ENCODE measurements around the gene MED14.

MED14 gene

GRCh38 chrX:40729598-40730584, 5.5 kb downstream of the MED14 start:
- DNase-seq = no peak

DNA sequence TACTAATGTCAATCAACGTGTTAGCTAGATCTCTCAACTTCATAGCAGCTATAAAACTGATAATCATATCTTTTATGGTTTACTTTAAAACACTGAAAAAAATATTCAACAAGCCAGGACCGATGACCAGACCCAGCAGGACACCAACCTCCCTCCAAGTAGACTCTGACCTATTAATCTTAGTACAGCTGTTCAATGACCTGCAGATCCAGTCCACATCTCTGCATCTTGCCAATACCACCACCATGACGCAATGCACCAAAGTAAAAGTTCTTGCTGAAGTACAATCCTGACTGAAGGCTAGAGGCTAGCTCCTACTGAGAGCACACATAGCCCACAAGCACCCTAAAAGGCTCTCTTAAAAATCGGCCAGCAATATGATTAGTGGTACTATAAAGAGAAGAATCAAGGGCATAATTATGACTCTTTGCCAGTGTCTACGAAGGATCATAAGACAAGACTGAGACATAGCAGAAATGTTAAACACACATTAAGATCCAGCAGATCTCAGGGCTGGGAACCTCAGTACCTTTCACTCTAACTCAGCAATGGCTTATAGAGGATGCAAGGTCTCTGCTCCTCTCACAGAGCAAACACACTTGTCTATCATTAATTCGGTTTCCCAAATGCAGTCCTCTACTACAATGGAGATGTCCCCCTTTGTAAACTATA, 7.6 kb downstream of the MED14 start:
- no peak for DNase-seq

DNA sequence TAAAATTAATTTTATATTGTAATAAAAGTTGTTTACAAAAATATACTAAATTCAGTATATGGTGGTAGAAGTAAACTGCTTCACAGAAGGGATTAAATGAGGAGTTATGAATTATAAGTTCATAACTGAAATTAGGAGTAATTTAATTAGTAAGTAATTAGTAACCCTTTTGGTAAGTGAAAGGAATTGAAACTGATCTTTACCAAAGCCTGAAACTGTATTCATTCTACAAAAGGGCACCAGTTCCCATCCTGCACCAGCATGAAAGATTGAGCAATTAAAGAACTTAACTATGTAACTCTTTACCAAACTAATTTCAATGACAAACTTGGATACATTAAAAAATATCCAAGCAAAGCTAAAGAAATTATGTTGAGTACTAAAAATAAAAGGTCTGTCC, 8.2 kb downstream of the MED14 start:
- no peak for DNase-seq

DNA sequence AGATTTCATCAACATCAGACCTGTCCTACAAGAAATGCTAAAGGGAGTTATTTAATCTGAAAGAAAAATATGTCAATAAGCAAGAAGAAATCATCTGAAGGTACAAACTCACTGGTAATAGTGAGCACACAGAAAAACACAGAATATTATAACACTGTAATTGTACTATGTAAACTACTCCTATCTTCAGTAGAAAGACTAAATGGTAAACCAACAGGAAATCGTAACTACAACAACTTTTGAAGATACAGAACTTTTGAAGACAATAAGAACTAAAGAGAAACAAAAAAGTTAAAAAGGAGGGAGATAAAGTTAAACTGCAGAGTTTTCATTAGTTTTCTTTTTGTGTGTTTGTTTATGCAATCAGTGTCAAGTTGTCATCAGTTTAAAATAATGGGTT, 12.4 kb downstream of the MED14 start:
- no peak for DNase-seq

DNA sequence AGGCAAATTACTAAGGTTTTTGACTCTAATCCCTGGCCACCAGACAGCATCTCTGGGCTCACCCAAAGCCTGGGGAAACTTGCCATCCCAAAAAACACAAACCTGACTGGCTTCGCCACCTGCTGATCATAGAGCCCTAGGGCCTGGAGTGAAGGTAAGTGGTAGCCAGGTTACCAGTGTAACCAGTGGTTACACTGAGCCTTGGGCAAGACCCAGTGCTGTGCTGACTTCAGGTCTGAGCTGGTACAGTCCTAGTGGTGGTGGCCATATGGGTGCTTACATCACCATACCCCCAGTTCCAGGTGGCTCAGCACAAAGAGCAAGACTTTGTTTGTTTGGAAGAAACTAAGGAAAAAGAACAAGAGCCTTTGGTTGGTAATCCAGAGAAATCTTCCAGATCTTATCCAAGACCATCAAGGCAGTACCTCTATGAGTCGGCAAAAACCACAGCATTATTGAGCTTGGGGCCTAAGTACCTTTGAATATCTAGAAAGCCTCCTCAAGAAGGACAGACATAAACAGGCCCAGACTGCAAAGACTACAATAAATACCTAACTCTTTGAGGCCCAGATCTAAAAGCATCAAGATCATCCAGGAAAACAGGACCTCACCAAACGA, 13.7 kb downstream of the MED14 start:
- DNase-seq = no peak

GRCh38 chrX:40720792-40721191, 14.6 kb downstream of the MED14 start:
- DNase-seq = no peak

DNA sequence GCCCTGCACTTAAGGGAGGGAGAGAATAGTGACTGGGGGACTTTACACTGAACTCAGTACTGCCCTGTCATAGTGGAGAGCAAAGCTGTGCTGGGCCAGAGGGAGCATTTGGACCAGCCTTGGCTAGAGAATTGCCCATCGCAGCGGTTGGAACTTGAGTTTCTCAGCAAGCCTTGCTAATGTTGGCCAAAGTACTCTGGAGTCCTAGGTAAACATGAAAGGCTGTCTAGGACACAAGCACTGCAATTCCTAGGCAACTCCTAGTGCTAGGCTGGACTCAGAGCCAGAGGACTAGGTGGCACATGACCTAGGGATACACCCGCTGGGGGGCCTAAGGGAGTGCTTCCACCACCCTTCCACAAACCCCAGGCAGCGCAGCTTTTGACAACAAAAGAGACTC, 15.0 kb downstream of the MED14 start:
- DNase-seq = no peak

DNA sequence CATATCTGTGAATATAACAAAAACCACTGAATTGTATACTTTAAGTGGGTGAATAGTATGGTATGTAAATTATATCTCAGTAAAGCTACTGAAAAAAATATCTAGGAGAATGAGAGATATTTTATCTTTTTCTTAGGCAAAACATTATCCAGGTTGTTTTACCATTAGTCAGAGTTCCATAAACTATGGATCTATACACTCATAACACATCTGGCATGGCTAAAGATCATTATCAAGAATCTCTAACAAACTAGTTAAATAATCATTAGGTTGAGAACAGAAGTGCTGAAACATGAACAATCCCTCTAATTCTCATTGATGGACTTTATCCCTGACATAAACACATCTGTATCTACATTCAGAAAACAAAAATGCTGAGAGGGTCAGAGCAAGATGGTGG, 15.6 kb downstream of the MED14 start:
- DNase-seq = no peak

DNA sequence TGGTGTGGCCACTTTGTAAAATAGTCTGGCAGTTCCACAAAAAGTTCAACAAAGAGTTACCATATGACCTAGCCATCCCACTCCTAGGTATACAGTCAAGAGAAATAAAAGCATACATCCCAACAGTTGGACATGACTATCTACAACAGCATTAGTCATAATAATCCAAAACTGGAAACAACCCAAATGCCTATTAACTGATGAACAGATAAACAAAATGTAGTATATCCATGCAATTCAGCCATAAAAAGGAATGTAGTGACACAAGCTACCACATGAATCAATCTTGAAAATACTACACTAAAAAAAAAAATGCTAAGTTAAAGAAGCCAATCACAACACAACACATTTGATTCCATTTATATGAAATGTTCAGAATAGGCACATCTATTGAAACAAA, 16.1 kb downstream of the MED14 start:
- DNase-seq = no peak

DNA sequence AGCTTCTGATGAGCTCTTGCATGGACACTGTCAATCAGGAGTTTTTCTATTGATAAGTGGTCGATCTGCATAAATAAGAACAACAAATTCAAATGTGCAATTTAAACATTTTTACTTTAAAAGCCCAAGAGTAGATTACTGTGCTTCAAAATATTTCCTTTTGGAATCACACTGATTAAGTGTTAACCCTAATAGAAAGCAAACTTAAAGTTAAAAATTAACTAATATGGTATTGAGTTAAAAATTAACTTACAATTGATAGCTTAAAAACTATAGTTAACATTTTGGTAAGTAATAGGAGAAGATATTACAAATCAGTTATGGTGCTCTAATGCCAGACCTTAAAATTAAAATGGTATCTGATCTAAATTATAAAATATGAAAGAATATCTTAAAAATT, 25.9 kb downstream of the MED14 start:
- DNase-seq = no peak

DNA sequence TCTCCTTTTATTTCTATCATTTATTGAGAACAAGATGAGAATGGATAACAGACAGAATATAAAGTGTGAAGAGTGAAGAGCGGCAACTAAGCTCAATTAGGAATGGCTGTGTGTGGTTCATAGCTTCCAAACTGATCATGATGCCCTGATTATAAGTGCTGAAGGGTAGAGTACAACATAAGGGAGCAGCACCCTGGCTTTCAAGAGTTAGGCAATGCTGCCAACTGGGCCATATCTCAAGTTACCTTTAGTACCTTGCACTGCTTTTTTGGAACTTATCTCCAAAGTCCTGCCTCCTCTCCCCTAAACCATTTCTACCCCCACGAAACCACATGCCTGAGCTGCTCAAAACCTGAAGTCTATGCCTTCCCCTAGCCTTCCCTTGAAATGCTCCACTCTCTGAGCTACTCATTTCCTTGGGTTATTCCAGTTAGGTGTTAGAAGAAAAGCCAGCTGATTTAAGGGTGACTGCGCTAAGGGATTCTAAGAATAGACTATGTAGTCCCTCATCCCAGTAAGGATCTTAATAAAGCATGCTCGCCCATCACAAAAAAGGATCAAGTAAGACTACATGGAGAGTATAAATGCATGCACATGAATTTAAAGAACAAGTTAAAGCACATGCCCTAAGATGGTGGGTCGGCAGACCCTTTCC, 29.6 kb downstream of the MED14 start:
- no peak for DNase-seq

GRCh38 chrX:40700640-40701342, 34.6 kb downstream of the MED14 start:
- DNase-seq = no peak

DNA sequence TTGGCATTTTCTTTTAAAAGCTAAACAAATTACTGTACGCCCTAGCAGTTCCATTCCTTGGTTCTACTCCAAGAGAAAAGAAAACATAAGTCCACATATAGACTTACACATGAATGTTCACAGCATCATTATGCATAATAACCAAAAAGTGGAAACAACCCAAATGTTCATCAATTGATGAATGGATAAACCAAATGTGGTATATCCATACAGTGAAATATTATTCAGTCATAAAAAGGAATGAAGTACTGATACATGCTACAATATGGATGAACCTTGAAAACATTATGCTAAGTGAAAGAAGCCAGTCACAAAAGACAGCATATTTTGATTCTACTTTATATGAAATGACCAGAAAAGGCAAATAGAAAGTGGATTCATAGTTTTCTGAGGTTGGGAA, 36.5 kb downstream of the MED14 start:
- DNase-seq = no peak

GRCh38 chrX:40694802-40695201, 40.5 kb downstream of the MED14 start:
- DNase-seq = no peak

DNA sequence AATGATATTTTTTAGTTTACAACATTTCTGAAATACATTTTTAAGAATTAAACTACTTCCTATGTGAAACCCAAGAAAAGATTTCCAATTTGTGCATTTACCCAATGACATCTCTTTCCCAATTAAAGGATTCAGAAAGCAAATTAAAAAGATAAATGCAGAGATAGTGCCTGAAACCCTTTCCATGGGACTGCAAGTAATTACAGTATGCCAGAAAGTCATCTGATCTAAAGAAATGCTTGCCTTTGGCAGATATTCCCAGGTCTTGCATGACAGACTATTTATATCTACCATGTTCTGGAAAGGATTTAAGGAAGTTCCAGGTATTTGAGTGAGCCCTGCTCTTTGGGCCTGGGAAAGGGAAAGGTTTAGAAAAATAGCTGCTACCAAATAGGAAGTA, 46.4 kb downstream of the MED14 start:
- no peak for DNase-seq

- DNase-seq = no peak
These were observed 48.2 kb downstream of the MED14 start for GRCh38 chrX:40687169-40687568.

- DNase-seq = no peak
These were observed 49.9 kb downstream of the MED14 start for GRCh38 chrX:40685362-40685918.

- DNase-seq = no peak
These were observed 51.2 kb downstream of the MED14 start for GRCh38 chrX:40684092-40684491.

DNA sequence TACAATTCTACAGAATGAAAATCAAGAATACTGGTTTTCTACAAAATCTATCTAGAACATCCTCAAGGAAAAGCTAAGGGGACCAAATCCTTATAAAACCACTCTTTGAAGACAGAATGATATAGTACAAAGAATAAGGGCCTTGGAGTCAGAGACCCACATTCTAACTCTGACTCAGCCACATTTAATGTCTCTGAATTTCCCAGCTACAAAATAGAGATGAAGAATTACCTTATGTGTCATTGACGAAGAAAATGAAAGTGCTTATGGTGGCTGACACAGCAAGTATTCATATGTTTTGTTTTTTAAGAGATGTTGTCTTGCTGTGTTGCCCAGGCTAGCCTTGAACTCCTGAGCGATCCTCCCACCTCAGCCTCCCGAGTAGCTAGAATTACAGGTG, 52.1 kb downstream of the MED14 start:
- no peak for DNase-seq

DNA sequence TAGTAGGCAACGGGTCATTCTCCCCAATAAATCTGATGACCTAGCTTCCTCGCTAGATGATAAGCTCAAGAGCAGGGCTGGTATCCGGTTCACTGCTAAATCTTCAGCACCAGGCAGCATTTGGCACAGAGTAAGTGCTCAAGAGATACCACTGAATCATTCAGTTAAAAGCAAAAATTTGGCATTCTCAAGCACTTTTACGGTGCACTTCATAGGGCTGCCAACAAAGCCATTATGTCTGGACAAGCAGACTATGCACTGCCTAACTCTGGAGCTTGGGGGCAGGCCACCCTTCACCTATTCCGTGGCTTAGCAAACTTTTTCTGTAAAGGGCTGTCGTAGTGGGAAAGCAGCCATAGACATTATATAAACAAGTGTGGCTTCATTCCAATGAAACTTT, 64.2 kb downstream of the MED14 start:
- DNase-seq = no peak

GRCh38 chrX:40663880-40664630, 71.3 kb downstream of the MED14 start:
- no peak for DNase-seq

Data from SIG-M5 (cell line).